ENCODE measurements around the gene OSBP.
"Not testable (repeated sequence)": the region's sequence is repeated elsewhere in the genome, so short reads cannot be mapped to it uniquely, and the experiment has no call there.

The OSBP gene

DNA sequence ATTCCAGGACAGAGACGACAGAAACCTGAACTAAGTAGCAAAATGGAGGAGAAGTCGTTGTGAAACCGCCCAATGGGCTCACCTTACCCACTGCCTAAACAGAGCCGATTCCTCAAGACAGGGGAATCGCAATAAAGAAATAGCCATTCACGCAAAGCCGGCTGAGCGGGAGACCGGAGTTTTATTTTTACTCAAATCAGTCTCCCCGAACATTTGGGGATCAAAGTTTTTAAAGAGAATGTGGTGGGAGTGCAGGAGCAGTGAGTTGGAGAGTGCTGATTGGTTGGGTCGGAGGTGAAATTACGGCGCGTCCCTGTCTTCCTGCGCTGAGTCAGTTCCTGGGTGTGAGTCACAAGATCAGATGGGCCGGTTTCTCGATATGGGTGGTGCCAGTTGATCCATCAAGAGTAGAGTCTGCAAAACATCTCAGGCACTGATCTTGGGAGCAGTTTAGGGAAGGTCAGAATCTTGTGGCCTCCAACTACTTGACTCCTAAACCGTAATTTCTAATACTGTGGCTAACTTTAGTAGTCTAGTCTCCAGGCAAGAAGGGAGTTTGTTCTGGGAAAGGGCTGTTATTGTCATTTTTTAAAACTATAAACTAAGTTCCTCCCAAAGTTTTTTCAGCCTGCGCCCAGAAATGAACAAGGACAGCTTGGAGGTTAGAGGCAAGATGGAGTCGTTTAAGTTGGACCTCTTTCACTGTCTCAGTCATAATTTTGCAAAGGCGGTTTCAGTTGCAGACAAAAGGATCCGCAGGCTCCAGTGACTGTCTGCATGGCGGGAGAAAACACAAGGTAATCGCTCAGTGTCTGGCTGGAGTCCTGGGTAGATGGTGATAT, 70.2 kb downstream of the OSBP start:
- TF ChIP-seq Cebpa-rat (IDR thresholded peaks at IDR 0.05): no peak
- Histone ChIP-seq H3K4me3 (no peak overlapping the region), H3K27ac (no peak overlapping the region), H3K4me1 (peaks cover 13 to 42% (median 18%) of the 10 kb centered on the region in 10 experiments), H3K9me3 (replicated peaks in 1 of 11) (no peaks in the 10 kb centered on the region), H4K20me1 (no peaks in the 10 kb centered on the region), H3K9ac (no peak overlapping the region), H3K4me2 (peak overlapping the region in 1 of 11 experiments; percentile 30; a peak in 1 of 22 replicates), H3K36me3 (no peaks in the 10 kb centered on the region), H3K27me3 (no peaks in the 10 kb centered on the region)

GRCh38 chr11:59544869-59545178, 70.8 kb downstream of the OSBP start:
- no peak for TF ChIP-seq Cebpa-rat (IDR thresholded peaks at IDR 0.05)
- no peaks in the 10 kb centered on the region for H3K36me3 ChIP-seq
- H3K4me3 ChIP-seq: no peak overlapping the region
- H3K27ac ChIP-seq: no peak overlapping the region
- peaks cover 13 to 42% (median 18%) of the 10 kb centered on the region in 10 experiments for H3K4me1 ChIP-seq
- H3K9ac ChIP-seq: no peak overlapping the region
- no peaks in the 10 kb centered on the region for H3K27me3 ChIP-seq
- H3K9me3 ChIP-seq (replicated peaks in 1 of 11): no peaks in the 10 kb centered on the region
- 0 out of 22 replicates have a peak overlapping the region, but pooled peaks of 1 of the 11 experiments have one; percentile 30 for H3K4me2 ChIP-seq
- no peaks in the 10 kb centered on the region for H4K20me1 ChIP-seq

- not testable (repeated sequence) for H3K4me2 ChIP-seq, H3K27me3 ChIP-seq
These were observed 71.9 kb downstream of the OSBP start for GRCh38 chr11:59543713-59544112.

GRCh38 chr11:59542142-59542810, 73.3 kb downstream of the OSBP start:
- no peaks in the 10 kb centered on the region for H3K9me3 ChIP-seq (replicated peaks in 1 of 11)
- H4K20me1 ChIP-seq: no peaks in the 10 kb centered on the region
- TF ChIP-seq Cebpa-rat (IDR thresholded peaks at IDR 0.05): no peak
- no peaks in the 10 kb centered on the region for H3K27me3 ChIP-seq
- no peak overlapping the region for H3K9ac ChIP-seq
- no peak overlapping the region for H3K4me3 ChIP-seq
- no peak overlapping the region for H3K4me2 ChIP-seq
- no peak overlapping the region for H3K27ac ChIP-seq
- peaks cover 0 to 25% (median 6%) of the 10 kb centered on the region in 10 experiments; a peak in 15 of 20 replicates for H3K4me1 ChIP-seq
- H3K36me3 ChIP-seq: no peaks in the 10 kb centered on the region

More at GRCh38 chr11:59543713-59544112, 71.9 kb downstream of the OSBP start:
- not testable (repeated sequence) for H4K20me1 ChIP-seq; H3K27ac ChIP-seq; H3K4me3 ChIP-seq; H3K9ac ChIP-seq; H3K36me3 ChIP-seq; H3K9me3 ChIP-seq (replicated peaks in 1 of 11)
- H3K4me1 ChIP-seq: peaks cover 3 to 32% (median 8%) of the 10 kb centered on the region in 10 experiments; a peak in 13 of 20 replicates

- Histone ChIP-seq H3K4me3 (no peak overlapping the region), H3K9ac (no peak overlapping the region), H3K9me3 (replicated peaks in 1 of 11) (no peaks in the 10 kb centered on the region), H4K20me1 (no peaks in the 10 kb centered on the region), H3K4me1 (peaks cover 4 to 13% (median 11%) of the 10 kb centered on the region in 10 experiments; a peak in 16 of 20 replicates), H3K27ac (no peak overlapping the region), H3K4me2 (no peak overlapping the region), H3K36me3 (no peaks in the 10 kb centered on the region), H3K27me3 (no peaks in the 10 kb centered on the region)
- TF ChIP-seq Cebpa-rat (IDR thresholded peaks at IDR 0.05): no peak
These were observed 80.9 kb downstream of the OSBP start for GRCh38 chr11:59534676-59535075.

DNA sequence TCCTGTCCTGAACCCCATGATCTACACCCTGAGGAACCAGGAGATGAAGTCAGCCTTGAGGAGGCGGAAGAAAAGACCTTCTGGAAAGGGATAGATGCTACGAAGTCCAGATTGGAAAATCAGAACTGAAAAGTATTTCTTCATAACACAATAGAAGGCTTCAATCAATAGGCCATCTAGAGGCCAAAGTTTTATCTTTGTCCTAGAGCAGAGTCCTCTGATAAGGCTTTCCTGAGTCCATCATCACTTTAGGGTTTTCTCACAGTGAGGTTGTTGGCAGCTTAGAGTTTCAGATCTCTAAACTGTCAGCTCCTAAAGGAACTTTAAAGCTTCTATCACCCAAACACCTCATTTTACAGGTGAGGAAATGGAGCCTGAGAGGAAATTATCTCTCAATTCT, 83.0 kb downstream of the OSBP start:
- no peak for TF ChIP-seq Cebpa-rat (IDR thresholded peaks at IDR 0.05)
- H3K9me3 ChIP-seq (replicated peaks in 1 of 11): no peaks in the 10 kb centered on the region

GRCh38 chr11:59528711-59529110, 86.9 kb downstream of the OSBP start:
- no peaks in the 10 kb centered on the region for H4K20me1 ChIP-seq

More for the DNA sequence above, 83.0 kb downstream of the OSBP start:
- Histone ChIP-seq H3K9ac (no peak overlapping the region), H3K4me1 (peaks cover 4 to 7% (median 6%) of the 10 kb centered on the region in 10 experiments; a peak in 15 of 20 replicates), H3K4me2 (no peak overlapping the region), H4K20me1 (no peaks in the 10 kb centered on the region), H3K4me3 (no peak overlapping the region), H3K27me3 (no peaks in the 10 kb centered on the region), H3K27ac (no peak overlapping the region), H3K36me3 (no peaks in the 10 kb centered on the region)

More at GRCh38 chr11:59528711-59529110, 86.9 kb downstream of the OSBP start:
- Histone ChIP-seq H3K4me3 (no peak overlapping the region), H3K4me2 (no peak overlapping the region), H3K4me1 (peaks cover 0 to 7% (median under 1%) of the 10 kb centered on the region in 10 experiments; a peak in 8 of 20 replicates), H3K27ac (no peak overlapping the region), H3K36me3 (no peaks in the 10 kb centered on the region), H3K9me3 (replicated peaks in 1 of 11) (no peaks in the 10 kb centered on the region), H3K9ac (no peak overlapping the region), H3K27me3 (no peaks in the 10 kb centered on the region)
- no peak for TF ChIP-seq Cebpa-rat (IDR thresholded peaks at IDR 0.05)
